ENCODE measurements around the gene NTN1.

NTN1 gene

DNA sequence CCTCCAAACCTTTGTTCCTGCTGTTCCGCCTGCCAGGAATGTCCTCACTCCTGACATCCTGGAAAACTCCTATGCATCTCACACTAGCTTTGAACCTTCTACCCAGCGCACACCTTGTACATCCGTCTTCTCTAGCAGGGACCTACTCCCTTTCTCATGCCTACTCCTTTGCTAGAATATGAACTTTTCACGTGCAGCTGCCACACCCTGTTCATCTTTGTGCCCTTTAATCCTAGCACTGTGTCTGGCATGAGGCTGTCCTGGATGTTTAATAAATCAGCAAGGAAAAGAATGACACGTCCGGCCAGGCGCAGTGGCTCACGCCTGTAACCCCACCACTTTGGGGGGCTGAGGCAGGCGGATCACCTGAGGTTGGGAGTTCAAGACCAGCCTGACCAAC is 111.0 kb downstream of the NTN1 start:
- H2BK5ac ChIP-seq (ENCODE audit: low read depth, low read length, poor library complexity), result no peak overlapping the region
- no peak overlapping the region for H4K8ac ChIP-seq (ENCODE audit: low read depth, low read length)
- no peak overlapping the region for H3K27ac ChIP-seq (ENCODE audit: low read depth, low read length)
- H4K12ac ChIP-seq (ENCODE audit: low read depth, low read length), result no peak overlapping the region
- peaks cover 0 to 5% of the 10 kb centered on the region in 2 experiments for H3K4me1 ChIP-seq (ENCODE audit: control insufficient read depth in 1 of 2, insufficient read depth in 2 of 2, low read length in 2 of 2)
- H3K4me3 ChIP-seq (ENCODE audit: low read depth, low read length), result no peak overlapping the region
- no peak overlapping the region for H2AK5ac ChIP-seq (ENCODE audit: low read length)
- H2BK12ac ChIP-seq (ENCODE audit: low read length), result no peak overlapping the region
- no peak overlapping the region for H3K23ac ChIP-seq (ENCODE audit: low read length)
- no peak for DNase-seq
- no peak overlapping the region for H3K14ac ChIP-seq (ENCODE audit: low read length)
- H3K79me1 ChIP-seq (ENCODE audit: low read length), result no peaks in the 10 kb centered on the region
- no peak overlapping the region for H3K4me2 ChIP-seq (ENCODE audit: low read length)
- WGBS (ENCODE audit: extremely low coverage, insufficient coverage, insufficient read length), result no CpG with 5 or more reads among the region's 9 CpGs
- no peak overlapping the region for H2BK120ac ChIP-seq (ENCODE audit: insufficient read depth, low read length, poor library complexity)
- H2AFZ ChIP-seq (ENCODE audit: insufficient read depth, low read length, poor library complexity), result no peak overlapping the region
- no peak overlapping the region for H3K4ac ChIP-seq (ENCODE audit: low read depth, low read length)
- no peak overlapping the region for H3K9ac ChIP-seq (ENCODE audit: low read length)
- H3K36me3 ChIP-seq (ENCODE audit: control insufficient read depth in 1 of 2, insufficient read depth in 2 of 2, low read length in 2 of 2), result no peaks in the 10 kb centered on the region
- H3K79me2 ChIP-seq (ENCODE audit: control insufficient read depth, insufficient read depth, low read length, poor library complexity), result no peaks in the 10 kb centered on the region
- no peak overlapping the region for H3K18ac ChIP-seq (ENCODE audit: low read length)
- H4K91ac ChIP-seq (ENCODE audit: low read depth, low read length), result no peak overlapping the region
- no peaks in the 10 kb centered on the region for H3K27me3 ChIP-seq (ENCODE audit: insufficient read depth, low read length)
- peaks cover 2% of the 10 kb centered on the region for H3K9me3 ChIP-seq (ENCODE audit: insufficient read depth, low read depth, low read length)

DNA sequence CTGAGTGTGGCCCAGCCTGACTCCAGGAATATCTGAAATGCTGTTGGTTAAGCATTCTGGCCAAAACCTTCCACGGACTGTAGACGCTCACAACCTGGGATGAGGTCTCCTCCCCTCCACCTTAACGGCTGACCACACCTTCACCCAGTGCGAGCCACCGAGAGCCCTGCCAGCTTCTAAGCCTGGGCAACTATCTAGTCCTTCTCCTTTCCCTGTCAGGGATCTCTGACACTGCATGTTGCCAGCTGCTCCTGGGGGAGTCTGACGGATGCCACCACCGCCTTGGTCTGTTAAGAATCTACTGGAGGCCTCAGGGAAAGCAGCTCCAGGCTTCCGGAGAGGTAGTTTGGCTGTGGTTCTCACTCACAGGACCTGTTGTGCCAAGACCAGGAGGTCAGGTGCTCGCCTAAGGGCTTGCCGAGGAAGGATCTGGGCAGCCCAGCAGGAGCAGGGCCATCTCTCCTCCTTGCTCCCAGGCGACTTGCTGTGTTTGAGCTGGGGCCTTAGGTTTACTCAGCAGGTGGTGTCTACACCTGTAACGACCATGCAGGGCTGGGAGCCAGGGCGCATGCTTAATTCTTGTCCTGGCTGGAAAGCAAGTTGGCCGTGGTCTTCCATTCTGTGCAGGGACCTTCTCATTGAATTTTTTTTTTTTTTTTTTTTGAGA is 111.8 kb downstream of the NTN1 start:
- Histone ChIP-seq H4K8ac (ENCODE audit: low read depth, low read length) (no peak overlapping the region), H3K9ac (ENCODE audit: low read length) (no peak overlapping the region), H3K18ac (ENCODE audit: low read length) (no peak overlapping the region), H3K4me2 (ENCODE audit: low read length) (no peak overlapping the region), H3K36me3 (ENCODE audit: control insufficient read depth in 1 of 2, insufficient read depth in 2 of 2, low read length in 2 of 2) (no peaks in the 10 kb centered on the region), H3K4ac (ENCODE audit: low read depth, low read length) (no peak overlapping the region), H2BK120ac (ENCODE audit: insufficient read depth, low read length, poor library complexity) (no peak overlapping the region), H4K12ac (ENCODE audit: low read depth, low read length) (no peak overlapping the region), H2BK5ac (ENCODE audit: low read depth, low read length, poor library complexity) (no peak overlapping the region), H2BK12ac (ENCODE audit: low read length) (no peak overlapping the region), H3K79me2 (ENCODE audit: control insufficient read depth, insufficient read depth, low read length, poor library complexity) (no peaks in the 10 kb centered on the region), H4K91ac (ENCODE audit: low read depth, low read length) (no peak overlapping the region), H3K4me3 (ENCODE audit: low read depth, low read length) (no peak overlapping the region), H3K27me3 (ENCODE audit: insufficient read depth, low read length) (no peaks in the 10 kb centered on the region), H3K4me1 (ENCODE audit: control insufficient read depth in 1 of 2, insufficient read depth in 2 of 2, low read length in 2 of 2) (peaks cover under 1 to 7% of the 10 kb centered on the region in 2 experiments), H2AFZ (ENCODE audit: insufficient read depth, low read length, poor library complexity) (no peak overlapping the region), H3K27ac (ENCODE audit: low read depth, low read length) (no peak overlapping the region), H3K23ac (ENCODE audit: low read length) (no peak overlapping the region), H3K14ac (ENCODE audit: low read length) (no peak overlapping the region), H3K79me1 (ENCODE audit: low read length) (no peaks in the 10 kb centered on the region), H2AK5ac (ENCODE audit: low read length) (no peak overlapping the region), H3K9me3 (ENCODE audit: insufficient read depth, low read depth, low read length) (peaks cover 2% of the 10 kb centered on the region)
- WGBS (ENCODE audit: extremely low coverage, insufficient coverage, insufficient read length), result no CpG with 5 or more reads among the region's 14 CpGs
- DNase-seq, result no peak

DNA sequence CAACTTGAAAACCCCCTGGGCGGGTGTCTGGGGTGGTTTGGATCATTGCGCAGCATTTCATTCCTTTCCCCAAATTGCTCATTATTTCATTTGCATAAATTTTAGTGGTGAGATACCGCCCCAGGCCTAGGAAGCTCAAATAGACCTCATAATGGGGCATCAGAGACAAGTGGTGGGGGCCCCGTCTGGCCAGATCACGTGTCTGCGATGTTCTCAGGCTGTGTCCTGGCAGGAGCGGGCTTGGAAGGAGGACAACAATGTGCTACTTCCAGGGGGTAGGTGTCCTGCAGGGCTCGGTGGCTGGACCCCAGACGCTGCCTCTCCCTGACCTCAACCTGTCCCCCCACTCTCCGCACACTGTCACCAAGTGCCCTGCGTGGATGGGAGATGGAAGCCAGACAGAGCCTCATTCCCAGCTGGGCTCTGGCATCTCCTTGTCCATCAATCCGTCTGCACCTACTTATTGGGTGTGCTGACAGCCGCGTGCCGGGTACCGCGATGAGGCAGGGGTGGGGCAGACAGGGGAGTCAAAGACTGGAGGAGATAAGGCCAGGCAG is 116.9 kb downstream of the NTN1 start:
- Histone ChIP-seq H4K12ac (ENCODE audit: low read depth, low read length) (no peak overlapping the region), H3K79me1 (ENCODE audit: low read length) (no peaks in the 10 kb centered on the region), H3K27ac (ENCODE audit: low read depth, low read length) (no peak overlapping the region), H4K8ac (ENCODE audit: low read depth, low read length) (no peak overlapping the region), H3K36me3 (ENCODE audit: control insufficient read depth in 1 of 2, insufficient read depth in 2 of 2, low read length in 2 of 2) (no peaks in the 10 kb centered on the region), H3K4me3 (ENCODE audit: low read depth, low read length) (no peak overlapping the region), H3K9ac (ENCODE audit: low read length) (no peak overlapping the region), H2BK120ac (ENCODE audit: insufficient read depth, low read length, poor library complexity) (no peak overlapping the region), H3K79me2 (ENCODE audit: control insufficient read depth, insufficient read depth, low read length, poor library complexity) (no peaks in the 10 kb centered on the region), H2BK12ac (ENCODE audit: low read length) (no peak overlapping the region), H3K18ac (ENCODE audit: low read length) (no peak overlapping the region), H3K14ac (ENCODE audit: low read length) (no peak overlapping the region), H3K27me3 (ENCODE audit: insufficient read depth, low read length) (no peaks in the 10 kb centered on the region), H3K23ac (ENCODE audit: low read length) (peak overlapping the region; percentile 11), H2AFZ (ENCODE audit: insufficient read depth, low read length, poor library complexity) (no peak overlapping the region), H3K9me3 (ENCODE audit: insufficient read depth, low read depth, low read length) (peaks cover 2% of the 10 kb centered on the region), H3K4me2 (ENCODE audit: low read length) (no peak overlapping the region), H2BK5ac (ENCODE audit: low read depth, low read length, poor library complexity) (no peak overlapping the region), H4K91ac (ENCODE audit: low read depth, low read length) (no peak overlapping the region), H3K4me1 (ENCODE audit: control insufficient read depth in 1 of 2, insufficient read depth in 2 of 2, low read length in 2 of 2) (peaks cover 4 to 12% of the 10 kb centered on the region in 2 experiments), H3K4ac (ENCODE audit: low read depth, low read length) (no peak overlapping the region), H2AK5ac (ENCODE audit: low read length) (no peak overlapping the region)
- DNase-seq, result no peak
- WGBS (ENCODE audit: extremely low coverage, insufficient coverage, insufficient read length), result no CpG with 5 or more reads among the region's 17 CpGs

DNA sequence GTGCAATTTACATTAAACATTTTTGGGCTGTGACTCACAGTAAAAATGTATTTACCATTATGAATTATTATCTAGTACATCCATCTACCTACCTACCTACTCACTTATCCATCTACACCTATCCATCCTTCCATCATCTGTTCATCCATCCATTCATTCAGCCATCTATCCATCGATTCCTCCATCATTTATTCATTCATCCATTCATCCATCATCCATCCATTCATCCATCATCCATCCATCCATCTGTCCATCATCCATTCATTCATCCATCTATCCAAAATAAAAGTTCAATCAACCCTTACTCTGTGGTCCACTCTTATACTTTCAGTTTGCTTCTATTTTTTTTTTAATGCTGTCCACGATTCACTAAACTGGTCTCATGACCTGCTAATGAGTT is 118.4 kb downstream of the NTN1 start:
- Histone ChIP-seq H4K91ac (ENCODE audit: low read depth, low read length) (no peak overlapping the region), H3K4me2 (ENCODE audit: low read length) (no peak overlapping the region), H2BK12ac (ENCODE audit: low read length) (no peak overlapping the region), H3K4me3 (ENCODE audit: low read depth, low read length) (no peak overlapping the region), H3K14ac (ENCODE audit: low read length) (no peak overlapping the region), H3K27ac (ENCODE audit: low read depth, low read length) (no peak overlapping the region), H2AFZ (ENCODE audit: insufficient read depth, low read length, poor library complexity) (no peak overlapping the region), H3K4me1 (ENCODE audit: control insufficient read depth in 1 of 2, insufficient read depth in 2 of 2, low read length in 2 of 2) (peaks cover 4 to 12% of the 10 kb centered on the region in 2 experiments), H2BK120ac (ENCODE audit: insufficient read depth, low read length, poor library complexity) (no peak overlapping the region), H3K9me3 (ENCODE audit: insufficient read depth, low read depth, low read length) (peaks cover 2% of the 10 kb centered on the region), H4K12ac (ENCODE audit: low read depth, low read length) (no peak overlapping the region), H2BK5ac (ENCODE audit: low read depth, low read length, poor library complexity) (no peak overlapping the region), H3K18ac (ENCODE audit: low read length) (no peak overlapping the region), H3K9ac (ENCODE audit: low read length) (no peak overlapping the region), H3K79me1 (ENCODE audit: low read length) (no peaks in the 10 kb centered on the region), H2AK5ac (ENCODE audit: low read length) (no peak overlapping the region), H3K79me2 (ENCODE audit: control insufficient read depth, insufficient read depth, low read length, poor library complexity) (no peaks in the 10 kb centered on the region), H3K27me3 (ENCODE audit: insufficient read depth, low read length) (no peaks in the 10 kb centered on the region), H3K4ac (ENCODE audit: low read depth, low read length) (no peak overlapping the region), H4K8ac (ENCODE audit: low read depth, low read length) (no peak overlapping the region), H3K36me3 (ENCODE audit: control insufficient read depth in 1 of 2, insufficient read depth in 2 of 2, low read length in 2 of 2) (no peaks in the 10 kb centered on the region), H3K23ac (ENCODE audit: low read length) (no peak overlapping the region)
- WGBS (ENCODE audit: extremely low coverage, insufficient coverage, insufficient read length), result 100% methylated on average over 1 of the region's 2 CpGs
- no peak for DNase-seq
